Left ventricle myocardium superior (tissue), 1 donor: ENCODE data around the gene PABPC1L. TPM values are rescaled to one million over a fixed set of nuclear protein-coding genes. Genes with fewer than 3 reads are reported as not detected.

Experiments used
- total RNA-seq: library from RNA; stranded (reverse); fragmentation: NEBNext Ultra II Directional; extraction: Animal tissue kit (Norgen Biotek cat#: 25700); gene quantifications from one replicate; pipeline ENCODE4 v1.2.1, GENCODE V29; 2021
- donor health status: DM: no; HTN: yes; CAD: no; lungs with severe emphysema.

PABPC1L gene
- total RNA-seq, 1 donor from 2014 or later = 2.7 TPM

Other genes starting within 250 kb of the PABPC1L start
- gene CCN5, start 194.7 kb upstream of the PABPC1L start, total RNA-seq = 19.5 TPM
- gene KCNK15, start 164.2 kb upstream of the PABPC1L start, total RNA-seq = 0.25 TPM
- gene RIMS4, start 99.5 kb upstream of the PABPC1L start, total RNA-seq = 0.12 TPM
- gene YWHAB, start 24.4 kb upstream of the PABPC1L start, total RNA-seq = 108 TPM
- 9.6 TPM for gene TOMM34, start 50.3 kb downstream of the PABPC1L start, total RNA-seq
- gene STK4, start 56.5 kb downstream of the PABPC1L start, total RNA-seq = 9.3 TPM
- gene KCNS1, start 191.1 kb downstream of the PABPC1L start, total RNA-seq = not detected
- gene WFDC5, start 205.1 kb downstream of the PABPC1L start, total RNA-seq = not detected
- gene WFDC12, start 214.4 kb downstream of the PABPC1L start, total RNA-seq = not detected